ENCODE data around the gene ARID5B. TPM values are rescaled to one million over a fixed set of nuclear protein-coding genes. Genes with fewer than 3 reads are reported as not detected.

ARID5B gene
- total RNA-seq, 1 donor from 2014 or later = 76.8 TPM

- peaks cover 40% of the 10 kb centered on the region for H3K36me3 Mint-ChIP-seq (ENCODE audit: low read depth)
- ChIA-PET POLR2A (interaction anchor here (0.8 to 18.5 kb wide), 15 partner anchors 9 to 121 kb away, joined by 3 to 382 read pairs (median 9); partner anchors contain the start of gene ARID5B), CTCF (interaction anchor here (1.0 to 4.4 kb wide), 6 partner anchors 9 to 123 kb away, joined by 3 to 33 read pairs (median 7); partner anchors contain the start of gene ARID5B)
- peak overlapping the region; percentile 96 for H3K27ac Mint-ChIP-seq
- DNase-seq (no peak), ATAC-seq (ENCODE audit: low read depth) (no peak)
- H3K27me3 Mint-ChIP-seq = no peaks in the 10 kb centered on the region
- H3K9me3 Mint-ChIP-seq = peaks cover 2% of the 10 kb centered on the region
- H3K4me1 Mint-ChIP-seq = peaks cover 93% of the 10 kb centered on the region
- intact Hi-C loops (cut with micrococcal nuclease) = no loop called here
- H3K4me3 Mint-ChIP-seq = peak overlapping the region; percentile 55
- no peak for TF ChIP-seq CTCF (IDR thresholded peaks at IDR 0.05)
Measured at GRCh38 chr10:62022830-62023229, 121.3 kb downstream of the ARID5B start.

- H3K9me3 Mint-ChIP-seq = peaks cover 2% of the 10 kb centered on the region
- H3K36me3 Mint-ChIP-seq (ENCODE audit: low read depth) = peaks cover 45% of the 10 kb centered on the region
- TF ChIP-seq CTCF (IDR thresholded peaks at IDR 0.05) = no peak
- ChIA-PET POLR2A (interaction anchor here (0.8 to 18.5 kb wide), 15 partner anchors 8 to 122 kb away, joined by 3 to 382 read pairs (median 9); partner anchors contain the start of gene ARID5B), CTCF (interaction anchor here (1.0 to 4.4 kb wide), 6 partner anchors 8 to 124 kb away, joined by 3 to 33 read pairs (median 7); partner anchors contain the start of gene ARID5B)
- DNase-seq = no peak
- peaks cover 93% of the 10 kb centered on the region for H3K4me1 Mint-ChIP-seq
- no peak for ATAC-seq (ENCODE audit: low read depth)
- H3K4me3 Mint-ChIP-seq = peak overlapping the region; percentile 55
- intact Hi-C loops (cut with micrococcal nuclease) = no loop called here
- no peaks in the 10 kb centered on the region for H3K27me3 Mint-ChIP-seq
- H3K27ac Mint-ChIP-seq = peak overlapping the region; percentile 96
Measured at GRCh38 chr10:62023329-62023728, 121.8 kb downstream of the ARID5B start.

GRCh38 chr10:62024026-62024701, 122.7 kb downstream of the ARID5B start:
- POLR2A ChIA-PET = interaction anchor here (1.5 to 18.5 kb wide), 9 partner anchors 7 to 122 kb away, joined by 3 to 382 read pairs (median 47); partner anchors contain the start of gene ARID5B
- TF ChIP-seq CTCF (IDR thresholded peaks at IDR 0.05) = no peak
- H3K4me3 Mint-ChIP-seq = no peak overlapping the region
- CTCF ChIA-PET = interaction anchor here (1.1 to 4.2 kb wide), 2 partner anchors 122 to 125 kb away, joined by 4 to 24 read pairs; partner anchors contain the start of gene ARID5B
- peak overlapping the region; percentile 96 for H3K27ac Mint-ChIP-seq
- no peaks in the 10 kb centered on the region for H3K27me3 Mint-ChIP-seq
- H3K4me1 Mint-ChIP-seq = peaks cover 91% of the 10 kb centered on the region
- intact Hi-C loops (cut with micrococcal nuclease) = no loop called here
- peaks cover 2% of the 10 kb centered on the region for H3K9me3 Mint-ChIP-seq
- H3K36me3 Mint-ChIP-seq (ENCODE audit: low read depth) = peaks cover 51% of the 10 kb centered on the region
- DNase-seq = no peak
- ATAC-seq (ENCODE audit: low read depth) = no peak

GRCh38 chr10:62025134-62025794, 123.8 kb downstream of the ARID5B start:
- peaks cover 58% of the 10 kb centered on the region for H3K36me3 Mint-ChIP-seq (ENCODE audit: low read depth)
- no peak for DNase-seq
- no peaks in the 10 kb centered on the region for H3K27me3 Mint-ChIP-seq
- ATAC-seq (ENCODE audit: low read depth) = no peak
- intact Hi-C loops (cut with micrococcal nuclease) = no loop called here
- CTCF ChIA-PET = interaction anchor here (1.1 to 2.1 kb wide), 6 partner anchors 9 to 274 kb away, joined by 3 to 9 read pairs (median 4); no protein-coding TSS in a partner anchor
- H3K4me1 Mint-ChIP-seq = peaks cover 89% of the 10 kb centered on the region
- H3K9me3 Mint-ChIP-seq = peaks cover 2% of the 10 kb centered on the region
- no peak for TF ChIP-seq CTCF (IDR thresholded peaks at IDR 0.05)
- no peak overlapping the region for H3K4me3 Mint-ChIP-seq
- POLR2A ChIA-PET = interaction anchor here (0.6 to 18.5 kb wide), 12 partner anchors 8 to 1763 kb away, joined by 3 to 382 read pairs (median 4); partner anchors contain the start of gene ARID5B
- H3K27ac Mint-ChIP-seq = peak overlapping the region; percentile 71

All from activated B cell treated with CpG ODN at 0.5 μM for 24 hours (primary cell).